ENCODE results near the gene ANKZF1. TPM values are rescaled to one million over a fixed set of nuclear protein-coding genes. Genes with fewer than 3 reads are reported as not detected.
A peak's percentile ranks its signal among the peaks of the same experiment; 100 is the strongest.
"Not testable (repeated sequence)": the region's sequence is repeated elsewhere in the genome, so short reads cannot be mapped to it uniquely, and the experiment has no call there.

ANKZF1 gene
- total RNA-seq, 1 donor from 2014 or later = 27.7 TPM

GRCh38 chr2:219252900-219253752 lies 23.5 kb downstream of the ANKZF1 start, which contains the start of gene TUBA4B:
Gene TUBA4B (plus strand): TSS chr2:219253243. CDS start chr2:219253408, 165 bp downstream.
- H3K4me1 ChIP-seq (ENCODE audit: control insufficient read depth in 3 of 3, insufficient read depth in 3 of 3, low read length in 3 of 3) = peaks cover 54 to 69% (median 55%) of the 10 kb centered on the region in 3 donors
- peak within 1 kb of the TSS; percentile 79 to 96 (median 92) for H3K9ac ChIP-seq (ENCODE audit: low read depth in 1 of 3, low read length in 3 of 3)

DNA sequence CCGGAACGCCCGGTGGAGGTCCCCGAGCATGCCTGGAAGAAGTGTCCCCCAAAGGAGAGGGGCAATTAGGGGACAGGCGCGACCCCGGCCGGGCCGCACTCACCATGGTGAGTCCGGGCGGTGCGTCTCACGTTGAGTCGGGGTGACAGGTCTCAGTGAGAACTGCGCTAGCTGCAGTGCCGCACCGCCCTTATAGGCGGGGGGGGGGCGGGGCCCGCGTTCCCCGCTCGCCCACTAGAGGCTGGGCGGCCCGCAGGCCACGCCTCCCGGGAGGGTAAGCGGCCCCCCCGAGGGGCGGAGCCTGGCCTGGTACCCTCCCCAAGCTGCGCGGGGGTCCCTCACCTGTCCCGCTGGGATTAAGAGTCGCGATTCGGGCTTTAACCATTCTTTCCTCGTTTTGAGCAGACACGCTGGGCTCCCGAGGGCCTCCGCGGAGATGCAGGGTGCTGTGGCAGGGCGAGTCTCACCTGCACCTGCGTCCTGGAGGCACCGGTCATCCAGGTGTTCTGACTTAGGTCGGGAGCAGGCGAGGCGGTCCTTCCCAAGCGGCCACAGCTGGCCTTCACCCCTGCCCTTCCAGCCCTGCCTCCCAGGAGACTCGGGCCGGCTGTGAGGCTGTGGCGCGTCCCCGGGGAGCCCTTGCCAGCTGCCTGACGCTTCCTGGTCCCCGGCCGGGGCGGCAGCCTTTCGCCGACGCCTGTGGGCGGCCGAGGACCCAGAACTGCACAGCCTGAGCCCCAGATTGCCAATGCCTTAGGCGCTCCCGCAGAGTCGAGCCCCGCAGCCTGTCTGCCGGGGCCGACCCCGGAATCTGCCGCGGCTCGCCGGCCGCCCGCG lies 24.4 kb downstream of the ANKZF1 start, which contains the start of gene TUBA4A:
TUBA4A (minus strand) TSS at position 166 of the 837 bp plus-strand sequence; CDS start at position 106, 60 bp downstream.
- Histone ChIP-seq H3K36me3 (ENCODE audit: control insufficient read depth in 3 of 3, insufficient read depth in 3 of 3, low read length in 3 of 3) (peaks cover 29 to 31% (median 30%) of the 10 kb centered on the region in 3 donors), H3K4me1 (ENCODE audit: control insufficient read depth in 3 of 3, insufficient read depth in 3 of 3, low read length in 3 of 3) (peaks cover 46 to 60% (median 48%) of the 10 kb centered on the region in 3 donors), H3K27me3 (ENCODE audit: control insufficient read depth in 3 of 3, insufficient read depth in 3 of 3, low read length in 3 of 3) (peaks cover 0 to 8% (median 4%) of the 10 kb centered on the region in 3 donors), H3K4me3 (ENCODE audit: low read length in 3 of 3) (peak within 1 kb of the TSS; percentile 83 to 92 (median 91)), H3K9me3 (ENCODE audit: control insufficient read depth in 3 of 3, low read length in 3 of 3) (no peaks in the 10 kb centered on the region), H3K27ac (ENCODE audit: low read depth, low read length) (peak within 1 kb of the TSS; percentile 96), H3K9ac (ENCODE audit: low read depth in 1 of 3, low read length in 3 of 3) (peak within 1 kb of the TSS; percentile 79 to 96 (median 92))

More at GRCh38 chr2:219252900-219253752, 23.5 kb downstream of the ANKZF1 start, which contains the start of gene TUBA4B:
- peak within 1 kb of the TSS; percentile 96 for H3K27ac ChIP-seq (ENCODE audit: low read depth, low read length)
- no peaks in the 10 kb centered on the region for H3K9me3 ChIP-seq (ENCODE audit: control insufficient read depth in 3 of 3, low read length in 3 of 3)
- H3K4me3 ChIP-seq (ENCODE audit: low read length in 3 of 3) = peak within 1 kb of the TSS; percentile 83 to 92 (median 91)
- H3K36me3 ChIP-seq (ENCODE audit: control insufficient read depth in 3 of 3, insufficient read depth in 3 of 3, low read length in 3 of 3) = peaks cover 34 to 39% (median 39%) of the 10 kb centered on the region in 3 donors
- H3K27me3 ChIP-seq (ENCODE audit: control insufficient read depth in 3 of 3, insufficient read depth in 3 of 3, low read length in 3 of 3) = peaks cover 0 to 4% (median 4%) of the 10 kb centered on the region in 3 donors

GRCh38 chr2:219254590-219255201 lies 25.1 kb downstream of the ANKZF1 start:
- peak overlapping the region; percentile 83 to 92 (median 91) for H3K4me3 ChIP-seq (ENCODE audit: low read length in 3 of 3)
- peaks cover 0 to 8% (median 4%) of the 10 kb centered on the region in 3 donors for H3K27me3 ChIP-seq (ENCODE audit: control insufficient read depth in 3 of 3, insufficient read depth in 3 of 3, low read length in 3 of 3)
- peaks cover 39 to 53% (median 41%) of the 10 kb centered on the region in 3 donors for H3K4me1 ChIP-seq (ENCODE audit: control insufficient read depth in 3 of 3, insufficient read depth in 3 of 3, low read length in 3 of 3)
- peaks cover 23 to 25% (median 23%) of the 10 kb centered on the region in 3 donors for H3K36me3 ChIP-seq (ENCODE audit: control insufficient read depth in 3 of 3, insufficient read depth in 3 of 3, low read length in 3 of 3)
- peak overlapping the region; percentile 96 for H3K27ac ChIP-seq (ENCODE audit: low read depth, low read length)
- peak overlapping the region; percentile 79 to 96 (median 79) for H3K9ac ChIP-seq (ENCODE audit: low read depth in 1 of 3, low read length in 3 of 3)
- H3K9me3 ChIP-seq (ENCODE audit: control insufficient read depth in 3 of 3, low read length in 3 of 3) = no peaks in the 10 kb centered on the region

DNA sequence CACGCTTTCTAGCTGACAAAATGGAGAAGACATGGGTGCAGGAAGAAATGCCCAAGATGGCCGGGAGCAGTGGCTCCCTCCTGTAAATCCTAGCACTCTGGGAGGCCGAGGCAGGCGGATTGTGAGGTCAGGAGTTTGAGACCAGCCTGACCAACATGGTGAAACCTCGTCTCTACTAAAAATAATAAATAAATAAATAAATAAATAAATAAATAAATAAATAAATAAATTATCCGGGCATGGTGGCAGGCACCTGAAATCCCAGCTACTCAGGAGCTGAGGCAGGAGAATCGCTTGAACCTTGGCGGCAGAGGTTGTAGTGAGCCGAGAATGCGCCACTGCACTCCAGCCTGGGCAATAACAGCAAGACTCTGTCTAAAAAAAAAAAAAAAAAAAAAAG lies 29.3 kb downstream of the ANKZF1 start:
- not testable (repeated sequence) for H3K9me3 ChIP-seq (ENCODE audit: control insufficient read depth in 3 of 3, low read length in 3 of 3); H3K4me3 ChIP-seq (ENCODE audit: low read length in 3 of 3)

GRCh38 chr2:219261024-219261855 lies 31.6 kb downstream of the ANKZF1 start:
- H3K36me3 ChIP-seq (ENCODE audit: control insufficient read depth in 3 of 3, insufficient read depth in 3 of 3, low read length in 3 of 3) = no peaks in the 10 kb centered on the region
- no peaks in the 10 kb centered on the region for H3K9me3 ChIP-seq (ENCODE audit: control insufficient read depth in 3 of 3, low read length in 3 of 3)
- no peak overlapping the region for H3K27ac ChIP-seq (ENCODE audit: low read depth, low read length)
- H3K27me3 ChIP-seq (ENCODE audit: control insufficient read depth in 3 of 3, insufficient read depth in 3 of 3, low read length in 3 of 3) = peaks cover 0 to 6% (median 6%) of the 10 kb centered on the region in 3 donors
- no peak overlapping the region for H3K9ac ChIP-seq (ENCODE audit: low read depth in 1 of 3, low read length in 3 of 3)
- H3K4me3 ChIP-seq (ENCODE audit: low read length in 3 of 3) = no peak overlapping the region
- H3K4me1 ChIP-seq (ENCODE audit: control insufficient read depth in 3 of 3, insufficient read depth in 3 of 3, low read length in 3 of 3) = no peaks in the 10 kb centered on the region

More for the DNA sequence above, 29.3 kb downstream of the ANKZF1 start:
- not testable (repeated sequence) for H3K36me3 ChIP-seq (ENCODE audit: control insufficient read depth in 3 of 3, insufficient read depth in 3 of 3, low read length in 3 of 3); H3K27ac ChIP-seq (ENCODE audit: low read depth, low read length); H3K9ac ChIP-seq (ENCODE audit: low read depth in 1 of 3, low read length in 3 of 3)
- Histone ChIP-seq H3K27me3 (ENCODE audit: control insufficient read depth in 3 of 3, insufficient read depth in 3 of 3, low read length in 3 of 3) (peaks cover 4 to 10% (median 6%) of the 10 kb centered on the region in 3 donors), H3K4me1 (ENCODE audit: control insufficient read depth in 3 of 3, insufficient read depth in 3 of 3, low read length in 3 of 3) (peaks cover 7 to 11% (median 9%) of the 10 kb centered on the region in 3 donors)

DNA sequence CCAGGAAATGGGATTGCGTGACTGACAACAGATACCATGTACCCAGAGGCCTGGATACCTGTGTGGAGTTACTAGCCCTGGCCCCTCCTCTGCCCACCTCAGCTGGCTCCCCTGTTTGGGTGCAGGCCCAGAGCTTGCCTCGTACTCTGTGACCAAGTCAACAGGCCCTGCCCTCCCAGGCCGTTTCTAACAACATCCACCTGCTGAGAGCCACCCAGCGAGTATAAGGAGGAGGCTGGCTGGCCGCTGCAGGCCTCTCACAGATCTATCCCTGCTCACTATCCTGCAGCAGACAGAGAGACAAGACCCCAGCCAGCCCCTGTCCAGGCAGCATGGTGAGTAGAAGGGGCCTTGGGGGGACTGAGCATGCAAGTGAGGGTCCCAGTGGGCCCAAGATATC lies 36.6 kb downstream of the ANKZF1 start:
- Histone ChIP-seq H3K27me3 (ENCODE audit: control insufficient read depth in 3 of 3, insufficient read depth in 3 of 3, low read length in 3 of 3) (peaks cover 0 to 4% (median 2%) of the 10 kb centered on the region in 3 donors), H3K9ac (ENCODE audit: low read depth in 1 of 3, low read length in 3 of 3) (no peak overlapping the region), H3K4me3 (ENCODE audit: low read length in 3 of 3) (no peak overlapping the region), H3K9me3 (ENCODE audit: control insufficient read depth in 3 of 3, low read length in 3 of 3) (no peaks in the 10 kb centered on the region), H3K4me1 (ENCODE audit: control insufficient read depth in 3 of 3, insufficient read depth in 3 of 3, low read length in 3 of 3) (peaks cover 0 to 5% (median 2%) of the 10 kb centered on the region in 3 donors), H3K27ac (ENCODE audit: low read depth, low read length) (no peak overlapping the region), H3K36me3 (ENCODE audit: control insufficient read depth in 3 of 3, insufficient read depth in 3 of 3, low read length in 3 of 3) (no peaks in the 10 kb centered on the region)

DNA sequence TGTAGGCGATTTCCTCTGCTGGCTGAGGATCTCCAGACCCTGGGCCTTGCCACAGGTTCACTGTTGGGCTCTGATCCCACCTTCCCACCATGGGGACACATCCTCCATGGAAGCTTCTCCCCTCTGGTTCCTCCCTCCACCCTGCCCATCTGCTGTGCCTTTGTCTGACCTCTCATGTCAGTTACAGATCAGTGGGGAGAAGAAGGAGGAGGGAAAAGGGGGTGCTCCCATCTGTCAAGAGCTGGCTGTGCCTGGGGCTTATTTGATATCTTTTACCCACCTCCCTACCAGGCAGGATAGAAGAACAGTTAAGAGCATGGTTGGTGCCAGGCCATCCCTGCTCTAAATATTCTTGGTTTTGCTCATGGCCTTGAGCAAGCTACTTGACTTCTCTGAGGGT lies 37.3 kb downstream of the ANKZF1 start:
- H3K36me3 ChIP-seq (ENCODE audit: control insufficient read depth in 3 of 3, insufficient read depth in 3 of 3, low read length in 3 of 3) = no peaks in the 10 kb centered on the region
- H3K4me1 ChIP-seq (ENCODE audit: control insufficient read depth in 3 of 3, insufficient read depth in 3 of 3, low read length in 3 of 3) = peaks cover 0 to 5% (median 2%) of the 10 kb centered on the region in 3 donors
- no peak overlapping the region for H3K4me3 ChIP-seq (ENCODE audit: low read length in 3 of 3)
- H3K27ac ChIP-seq (ENCODE audit: low read depth, low read length) = no peak overlapping the region
- H3K9ac ChIP-seq (ENCODE audit: low read depth in 1 of 3, low read length in 3 of 3) = no peak overlapping the region
- H3K27me3 ChIP-seq (ENCODE audit: control insufficient read depth in 3 of 3, insufficient read depth in 3 of 3, low read length in 3 of 3) = no peaks in the 10 kb centered on the region
- no peaks in the 10 kb centered on the region for H3K9me3 ChIP-seq (ENCODE audit: control insufficient read depth in 3 of 3, low read length in 3 of 3)

- peaks cover 0 to 5% (median 2%) of the 10 kb centered on the region in 3 donors for H3K4me1 ChIP-seq (ENCODE audit: control insufficient read depth in 3 of 3, insufficient read depth in 3 of 3, low read length in 3 of 3)
- H3K27me3 ChIP-seq (ENCODE audit: control insufficient read depth in 3 of 3, insufficient read depth in 3 of 3, low read length in 3 of 3) = no peaks in the 10 kb centered on the region
- no peak overlapping the region for H3K9ac ChIP-seq (ENCODE audit: low read depth in 1 of 3, low read length in 3 of 3)
- no peak overlapping the region for H3K4me3 ChIP-seq (ENCODE audit: low read length in 3 of 3)
- H3K36me3 ChIP-seq (ENCODE audit: control insufficient read depth in 3 of 3, insufficient read depth in 3 of 3, low read length in 3 of 3) = no peaks in the 10 kb centered on the region
- no peak overlapping the region for H3K27ac ChIP-seq (ENCODE audit: low read depth, low read length)
- no peaks in the 10 kb centered on the region for H3K9me3 ChIP-seq (ENCODE audit: control insufficient read depth in 3 of 3, low read length in 3 of 3)
Observed at GRCh38 chr2:219268294-219268693, 38.7 kb downstream of the ANKZF1 start.
